DMS153 treated with DMSO at 0.1 percent for 48 hours (cell line): ENCODE measurements around the gene GFY.
"Not testable (repeated sequence)": the region's sequence is repeated elsewhere in the genome, so short reads cannot be mapped to it uniquely, and the experiment has no call there.

Experiments
- DNase-seq: peaks from one replicate; lab custom pipeline; 2025; ENCODE audit not compliant: unreplicated experiment; lab: John Stamatoyannopoulos, UW

Gene GFY

GRCh38 chr19:49468199-49468598, 43.0 kb downstream of the GFY start:
- no peak for DNase-seq

DNA sequence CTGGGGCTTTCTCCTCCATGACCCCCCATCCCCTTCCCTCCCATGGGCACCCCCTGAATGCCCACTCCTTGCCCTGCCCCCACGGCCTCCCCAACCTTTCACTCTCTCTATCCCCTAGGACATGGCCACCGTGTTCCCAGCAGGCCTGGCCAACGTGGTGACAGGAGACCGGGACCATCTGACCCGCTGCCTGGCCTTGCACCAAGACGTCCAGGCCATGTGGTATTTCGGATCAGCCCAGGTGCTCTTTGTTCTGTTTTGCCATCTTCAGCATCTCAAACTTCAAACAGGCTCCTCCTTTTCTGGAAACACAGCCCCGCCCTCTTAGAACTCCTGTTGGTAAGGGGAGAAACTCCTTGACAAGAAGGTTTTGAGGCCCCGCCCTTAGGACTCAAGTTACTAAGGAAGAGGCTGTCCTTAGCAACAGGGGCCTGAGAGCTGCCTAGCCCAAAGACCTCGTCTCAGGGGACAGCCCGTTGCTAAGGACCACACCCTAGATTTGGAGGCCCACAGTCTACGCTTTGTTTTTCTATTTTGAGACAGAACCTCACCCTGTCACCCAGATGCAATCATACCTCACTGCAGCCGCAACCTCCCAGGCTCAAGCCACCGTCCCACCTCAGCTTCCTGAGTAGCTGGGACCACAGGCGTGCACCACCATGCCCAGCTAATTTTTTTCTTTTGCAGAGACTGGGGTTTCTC, 43.7 kb downstream of the GFY start:
- DNase-seq, result peak; percentile 25

DNA sequence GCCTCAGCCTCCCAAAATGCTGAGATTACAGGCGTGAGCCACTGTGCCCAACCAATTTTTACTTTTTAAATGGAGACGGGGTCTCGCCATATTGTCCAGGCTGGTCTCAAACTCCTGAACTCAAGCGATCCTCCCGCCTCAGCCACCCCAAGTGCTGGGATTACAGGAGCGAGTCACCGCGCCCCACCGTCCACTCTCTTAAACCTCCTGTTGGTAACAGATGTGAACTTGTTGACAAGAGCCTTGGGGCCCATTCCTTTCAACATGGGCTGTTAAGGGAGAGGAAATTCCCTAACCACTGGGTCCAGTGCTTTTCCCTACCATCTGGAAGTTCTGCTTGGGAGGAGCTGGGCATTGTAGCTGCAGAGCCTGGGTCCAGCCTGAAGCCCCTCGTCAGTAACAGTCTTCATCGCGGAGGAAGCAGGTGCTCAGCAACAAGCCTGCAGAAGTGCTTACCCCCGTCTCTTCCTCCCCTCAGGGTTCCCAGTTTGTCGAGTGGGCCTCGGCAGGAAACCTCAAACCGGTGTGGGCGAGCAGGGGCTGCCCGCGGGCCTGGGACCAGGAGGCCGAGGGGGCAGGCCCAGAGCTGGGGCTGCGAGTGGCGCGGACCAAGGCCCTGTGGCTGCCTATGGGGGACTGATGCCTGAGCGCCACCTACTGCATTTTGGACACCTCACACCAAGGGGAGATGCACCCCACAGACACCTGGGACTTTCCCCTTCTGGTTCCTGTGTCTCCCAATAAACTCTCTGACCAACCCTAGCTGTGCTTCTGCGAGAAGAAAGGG, 44.8 kb downstream of the GFY start:
- DNase-seq, result no peak

DNA sequence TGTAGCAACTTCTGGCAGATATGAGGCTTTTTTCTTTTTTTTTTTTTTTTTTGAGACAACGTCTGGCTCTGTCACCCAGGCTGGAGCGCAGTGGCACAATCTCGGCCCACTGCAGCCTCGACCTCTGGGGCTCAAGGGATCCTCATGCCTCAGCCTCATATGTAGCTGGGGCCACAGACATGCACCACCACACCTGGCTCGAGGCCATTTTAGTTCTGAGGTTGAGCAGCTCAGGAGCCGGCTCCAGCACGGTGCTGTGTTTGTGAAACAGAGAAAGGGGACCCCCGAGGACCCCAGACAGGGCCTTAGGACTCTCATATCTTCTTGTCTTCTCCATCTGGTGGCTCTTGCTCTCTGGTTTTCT, 45.4 kb downstream of the GFY start:
- no peak for DNase-seq

- DNase-seq, result no peak
Measured at GRCh38 chr19:49472936-49473335, 47.7 kb downstream of the GFY start.

- DNase-seq, result not testable (repeated sequence)
Measured at GRCh38 chr19:49473501-49473867, 48.3 kb downstream of the GFY start.

DNA sequence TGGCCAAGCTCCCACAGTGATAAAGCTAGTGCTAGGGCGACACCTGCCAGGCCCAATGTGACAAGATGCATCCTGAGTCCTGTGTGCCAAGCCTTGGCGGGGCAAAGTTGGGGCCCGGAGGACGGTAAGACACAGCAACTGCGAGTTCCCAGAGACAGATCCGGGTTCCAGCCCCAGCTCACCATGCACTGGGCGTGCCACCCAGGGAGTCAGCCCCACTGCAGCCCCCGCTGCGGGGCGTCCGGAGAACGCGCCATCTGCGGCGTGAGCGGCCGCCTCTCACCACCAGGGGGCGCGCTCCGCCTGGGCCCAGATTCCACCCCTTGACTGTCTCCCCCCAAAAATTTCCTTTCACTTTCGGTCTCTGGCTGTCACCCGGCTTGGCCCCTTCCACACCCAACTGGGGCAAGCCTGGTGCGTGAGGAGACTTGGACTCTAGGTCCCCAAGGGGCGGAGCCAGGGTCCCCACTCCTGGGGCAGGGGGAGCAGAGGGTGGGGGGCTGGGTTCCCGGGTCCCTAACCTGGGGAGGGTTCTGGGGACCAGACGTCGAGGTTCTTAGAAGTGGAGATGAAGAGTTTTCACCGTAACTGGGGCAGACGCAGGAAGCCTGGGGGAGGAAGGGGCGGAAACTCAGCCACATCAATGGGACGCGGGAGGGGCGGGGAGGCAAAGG, 48.8 kb downstream of the GFY start, which contains the start of gene FLT3LG:
FLT3LG (plus strand) TSS at position 348 of the 674 bp plus-strand sequence. CDS start 425 bp downstream, outside the sequence.
- peak; percentile 52 for DNase-seq

DNA sequence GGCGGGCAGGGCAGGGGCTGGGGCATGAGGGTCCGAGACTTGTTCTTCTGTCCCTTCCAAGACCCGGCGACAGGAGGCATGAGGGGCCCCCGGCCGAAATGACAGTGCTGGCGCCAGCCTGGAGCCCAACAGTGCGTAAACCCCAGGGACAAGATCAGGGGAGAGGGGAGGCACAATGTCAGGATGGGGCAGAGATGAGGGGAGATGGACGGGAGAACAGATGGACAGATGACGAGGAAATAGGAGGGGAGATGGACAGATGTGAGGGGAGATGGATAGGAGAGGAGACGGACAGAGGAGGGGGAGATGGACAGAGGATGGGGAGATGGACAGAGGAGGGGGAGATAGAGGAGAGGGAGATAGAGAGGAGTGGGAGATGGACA, 49.3 kb downstream of the GFY start:
- DNase-seq, result no peak

DNA sequence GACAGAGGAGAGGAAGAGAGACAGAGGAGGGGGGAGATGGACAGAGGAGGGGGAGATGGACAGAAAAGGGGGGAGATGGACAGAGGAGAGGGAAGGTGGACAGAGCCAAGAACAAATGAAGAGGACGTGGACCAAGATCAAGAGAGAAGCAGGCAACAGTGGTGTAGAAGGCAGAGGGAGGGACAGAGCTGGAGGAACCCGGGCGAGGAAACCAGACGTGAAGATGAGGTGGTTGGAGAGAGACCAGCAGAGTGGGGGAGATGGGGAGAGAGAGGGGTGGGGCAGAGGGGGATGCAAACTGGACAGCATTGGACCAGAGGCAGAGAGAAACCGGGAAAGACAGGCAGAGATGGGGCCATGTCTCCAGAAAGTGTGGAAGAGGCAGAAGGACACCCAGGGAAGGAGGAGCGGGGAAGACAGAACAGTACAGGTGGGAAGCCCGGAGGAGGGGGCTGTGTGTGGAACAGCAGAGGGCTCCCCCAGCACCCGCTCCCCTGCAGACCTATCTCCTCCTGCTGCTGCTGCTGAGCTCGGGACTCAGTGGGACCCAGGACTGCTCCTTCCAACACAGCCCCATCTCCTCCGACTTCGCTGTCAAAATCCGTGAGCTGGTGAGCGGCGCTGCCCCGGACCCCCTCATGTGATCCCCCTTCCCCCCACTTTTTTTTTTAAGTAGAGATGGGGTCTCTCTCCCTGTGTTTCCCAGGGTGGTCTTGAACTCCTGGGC, 50.2 kb downstream of the GFY start:
- no peak for DNase-seq

- DNase-seq, result no peak
Measured at GRCh38 chr19:49475995-49476880, 51.0 kb downstream of the GFY start.
